ENCODE results near the gene KIF3A.

KIF3A gene

DNA sequence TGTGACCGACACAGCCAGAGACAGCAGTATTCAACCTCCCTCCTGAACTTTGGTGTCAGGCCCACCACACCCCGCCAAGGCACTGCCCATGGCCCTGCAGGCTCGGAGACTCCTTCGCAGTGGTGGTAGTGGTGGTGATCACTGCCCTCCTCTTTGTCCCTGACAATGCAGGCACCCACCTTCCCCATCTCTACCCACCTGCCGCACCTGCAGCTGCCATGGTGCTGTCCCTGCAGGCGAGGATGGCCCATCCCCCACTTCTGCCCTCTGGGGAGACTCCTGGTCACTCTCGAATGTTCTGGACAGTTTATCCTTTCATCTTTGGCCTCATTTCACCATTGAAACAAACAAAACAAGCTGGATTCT is 67.9 kb downstream of the KIF3A start:
- no peaks in the 10 kb centered on the region for H4K20me1 ChIP-seq (ENCODE audit: insufficient read depth, low read length)
- H3F3A ChIP-seq (ENCODE audit: insufficient read depth, low read length) = no peaks in the 10 kb centered on the region
- no peak overlapping the region for H3K4me2 ChIP-seq (ENCODE audit: low read length)
- no peaks in the 10 kb centered on the region for H3K9me2 ChIP-seq (ENCODE audit: low read depth, low read length)
- H3K9me3 ChIP-seq (ENCODE audit: low read length) = no peaks in the 10 kb centered on the region
- H3K9ac ChIP-seq (ENCODE audit: low read length) = no peak overlapping the region
- H2AFZ ChIP-seq (ENCODE audit: low read length) = no peak overlapping the region
- no peaks in the 10 kb centered on the region for H3K79me2 ChIP-seq (ENCODE audit: insufficient read depth, low read length)
- no peak for TF ChIP-seq EZH2 (IDR thresholded peaks at IDR 0.05; ENCODE audit: borderline replicate concordance, low read length)
- TF ChIP-seq, protein P1, sequence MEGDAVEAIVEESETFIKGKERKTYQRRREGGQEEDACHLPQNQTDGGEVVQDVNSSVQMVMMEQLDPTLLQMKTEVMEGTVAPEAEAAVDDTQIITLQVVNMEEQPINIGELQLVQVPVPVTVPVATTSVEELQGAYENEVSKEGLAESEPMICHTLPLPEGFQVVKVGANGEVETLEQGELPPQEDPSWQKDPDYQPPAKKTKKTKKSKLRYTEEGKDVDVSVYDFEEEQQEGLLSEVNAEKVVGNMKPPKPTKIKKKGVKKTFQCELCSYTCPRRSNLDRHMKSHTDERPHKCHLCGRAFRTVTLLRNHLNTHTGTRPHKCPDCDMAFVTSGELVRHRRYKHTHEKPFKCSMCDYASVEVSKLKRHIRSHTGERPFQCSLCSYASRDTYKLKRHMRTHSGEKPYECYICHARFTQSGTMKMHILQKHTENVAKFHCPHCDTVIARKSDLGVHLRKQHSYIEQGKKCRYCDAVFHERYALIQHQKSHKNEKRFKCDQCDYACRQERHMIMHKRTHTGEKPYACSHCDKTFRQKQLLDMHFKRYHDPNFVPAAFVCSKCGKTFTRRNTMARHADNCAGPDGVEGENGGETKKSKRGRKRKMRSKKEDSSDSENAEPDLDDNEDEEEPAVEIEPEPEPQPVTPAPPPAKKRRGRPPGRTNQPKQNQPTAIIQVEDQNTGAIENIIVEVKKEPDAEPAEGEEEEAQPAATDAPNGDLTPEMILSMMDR (IDR thresholded peaks at IDR 0.05; ENCODE audit: low read length) = no peak
- H3K36me3 ChIP-seq (ENCODE audit: insufficient read depth, low read length) = no peaks in the 10 kb centered on the region
- H3K27ac ChIP-seq (ENCODE audit: low read depth, low read length, poor library complexity, severe bottlenecking) = no peak overlapping the region
- H3K4me3 ChIP-seq (ENCODE audit: low read depth, low read length, poor library complexity, severe bottlenecking) = no peak overlapping the region
- no peaks in the 10 kb centered on the region; the same call in 1 of the 2 replicates for H3K27me3 ChIP-seq (ENCODE audit: insufficient read depth, low read length)
- H3K4me1 ChIP-seq (ENCODE audit: insufficient read depth, low read length, severe bottlenecking) = no peaks in the 10 kb centered on the region

DNA sequence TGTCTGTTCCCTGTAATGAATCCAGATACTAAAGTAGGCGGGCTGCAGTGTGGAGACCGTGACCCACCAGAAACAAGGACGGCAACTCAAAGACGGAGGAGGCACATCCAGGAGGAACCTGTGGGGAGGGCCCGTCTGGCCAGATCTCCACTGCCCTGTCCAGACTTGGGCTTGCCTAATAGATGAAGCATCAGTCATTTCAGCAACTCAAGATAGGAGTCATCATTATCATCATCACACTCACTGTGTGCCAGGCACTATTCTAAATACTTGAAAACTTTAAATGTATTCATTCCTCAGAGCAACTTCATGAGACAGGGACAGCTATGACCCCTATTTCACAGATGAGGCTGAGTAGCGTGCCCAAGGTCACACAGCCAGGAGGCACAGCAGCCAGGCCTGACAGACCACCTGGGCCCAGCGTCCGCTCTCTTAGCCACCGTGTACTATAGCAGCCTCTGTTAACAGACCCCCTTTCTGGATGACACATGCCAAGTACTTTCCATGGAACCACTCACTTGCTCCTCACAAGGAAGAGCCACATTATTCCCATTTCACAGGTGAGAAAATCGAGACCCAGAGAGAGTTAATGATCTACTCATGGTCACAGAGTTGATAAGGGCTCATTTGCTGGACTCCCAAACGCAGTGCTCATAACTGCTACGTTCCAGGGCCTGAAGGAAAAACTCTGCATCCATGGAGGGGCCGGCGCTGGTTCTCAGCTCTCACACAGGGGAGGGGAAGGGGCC is 68.5 kb downstream of the KIF3A start:
- no peak overlapping the region for H3K27ac ChIP-seq (ENCODE audit: low read depth, low read length, poor library complexity, severe bottlenecking)
- no peaks in the 10 kb centered on the region; the same call in 1 of the 2 replicates for H3K27me3 ChIP-seq (ENCODE audit: insufficient read depth, low read length)
- no peaks in the 10 kb centered on the region for H3K9me3 ChIP-seq (ENCODE audit: low read length)
- no peaks in the 10 kb centered on the region for H3K36me3 ChIP-seq (ENCODE audit: insufficient read depth, low read length)
- no peaks in the 10 kb centered on the region for H3K79me2 ChIP-seq (ENCODE audit: insufficient read depth, low read length)
- H3K9ac ChIP-seq (ENCODE audit: low read length) = no peak overlapping the region
- H3F3A ChIP-seq (ENCODE audit: insufficient read depth, low read length) = no peaks in the 10 kb centered on the region
- H4K20me1 ChIP-seq (ENCODE audit: insufficient read depth, low read length) = no peaks in the 10 kb centered on the region
- H2AFZ ChIP-seq (ENCODE audit: low read length) = no peak overlapping the region
- H3K4me2 ChIP-seq (ENCODE audit: low read length) = no peak overlapping the region
- no peak for TF ChIP-seq EZH2 (IDR thresholded peaks at IDR 0.05; ENCODE audit: borderline replicate concordance, low read length)
- TF ChIP-seq, protein P1 (IDR thresholded peaks at IDR 0.05; ENCODE audit: low read length) = no peak
- no peaks in the 10 kb centered on the region for H3K9me2 ChIP-seq (ENCODE audit: low read depth, low read length)
- H3K4me3 ChIP-seq (ENCODE audit: low read depth, low read length, poor library complexity, severe bottlenecking) = no peak overlapping the region
- H3K4me1 ChIP-seq (ENCODE audit: insufficient read depth, low read length, severe bottlenecking) = no peaks in the 10 kb centered on the region

DNA sequence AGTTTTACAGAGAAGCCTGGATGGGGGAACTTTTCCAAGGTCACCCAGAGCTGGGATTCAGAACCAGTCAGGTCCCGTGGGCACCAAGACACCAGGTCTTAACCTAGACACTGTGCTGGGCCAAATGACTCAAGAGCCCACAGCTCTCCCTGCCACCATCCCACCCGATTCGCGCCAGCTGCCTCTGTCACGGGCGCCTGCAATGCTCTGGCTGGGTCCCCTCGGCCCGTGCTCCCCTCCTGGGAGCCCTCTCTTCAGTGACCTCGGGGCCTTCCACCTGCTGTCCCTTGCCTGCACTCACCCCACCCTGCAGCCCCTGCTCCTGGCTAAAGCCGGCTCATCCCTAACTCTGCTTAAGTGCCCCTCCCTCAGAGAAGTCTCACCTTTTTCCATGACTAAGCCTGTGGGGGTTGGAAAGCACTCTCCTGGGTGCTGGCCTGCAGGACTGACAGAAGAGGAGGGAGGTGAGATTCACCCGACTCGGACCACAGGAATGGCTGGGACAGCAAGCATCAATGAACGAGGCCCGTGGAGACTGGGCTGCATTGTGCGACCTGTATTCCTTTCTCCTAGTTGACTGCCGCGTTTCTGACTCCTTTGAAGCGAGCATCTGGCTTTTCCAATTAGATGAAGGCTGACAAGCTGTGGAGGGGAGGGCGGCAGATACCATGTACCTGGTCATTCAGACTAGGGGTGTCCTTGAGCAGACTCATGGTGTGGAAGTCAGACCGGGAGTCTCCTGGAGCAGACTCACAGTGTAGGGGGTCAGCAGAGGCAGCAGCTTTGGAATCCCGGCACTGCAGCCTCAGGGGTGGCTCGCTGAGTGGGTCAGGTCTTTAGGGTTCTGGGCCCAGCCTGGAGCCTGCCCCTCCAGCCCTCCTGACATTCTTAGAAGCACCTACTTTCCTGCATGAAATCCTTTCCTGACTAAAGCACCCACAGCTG is 69.3 kb downstream of the KIF3A start:
- no peak overlapping the region for H3K4me2 ChIP-seq (ENCODE audit: low read length)
- H3K79me2 ChIP-seq (ENCODE audit: insufficient read depth, low read length) = no peaks in the 10 kb centered on the region
- peaks cover 7% of the 10 kb centered on the region for H3K4me1 ChIP-seq (ENCODE audit: insufficient read depth, low read length, severe bottlenecking)
- H3K4me3 ChIP-seq (ENCODE audit: low read depth, low read length, poor library complexity, severe bottlenecking) = no peak overlapping the region
- no peaks in the 10 kb centered on the region; the same call in 1 of the 2 replicates for H3K27me3 ChIP-seq (ENCODE audit: insufficient read depth, low read length)
- no peaks in the 10 kb centered on the region for H3K9me2 ChIP-seq (ENCODE audit: low read depth, low read length)
- no peaks in the 10 kb centered on the region for H4K20me1 ChIP-seq (ENCODE audit: insufficient read depth, low read length)
- H3F3A ChIP-seq (ENCODE audit: insufficient read depth, low read length) = no peaks in the 10 kb centered on the region
- no peak overlapping the region for H3K9ac ChIP-seq (ENCODE audit: low read length)
- TF ChIP-seq, protein P1 (IDR thresholded peaks at IDR 0.05; ENCODE audit: low read length) = no peak
- no peak for TF ChIP-seq EZH2 (IDR thresholded peaks at IDR 0.05; ENCODE audit: borderline replicate concordance, low read length)
- no peaks in the 10 kb centered on the region for H3K36me3 ChIP-seq (ENCODE audit: insufficient read depth, low read length)
- H2AFZ ChIP-seq (ENCODE audit: low read length) = no peak overlapping the region
- no peaks in the 10 kb centered on the region for H3K9me3 ChIP-seq (ENCODE audit: low read length)
- no peak overlapping the region for H3K27ac ChIP-seq (ENCODE audit: low read depth, low read length, poor library complexity, severe bottlenecking)
